ENCODE data around the gene FADS1.

DNA sequence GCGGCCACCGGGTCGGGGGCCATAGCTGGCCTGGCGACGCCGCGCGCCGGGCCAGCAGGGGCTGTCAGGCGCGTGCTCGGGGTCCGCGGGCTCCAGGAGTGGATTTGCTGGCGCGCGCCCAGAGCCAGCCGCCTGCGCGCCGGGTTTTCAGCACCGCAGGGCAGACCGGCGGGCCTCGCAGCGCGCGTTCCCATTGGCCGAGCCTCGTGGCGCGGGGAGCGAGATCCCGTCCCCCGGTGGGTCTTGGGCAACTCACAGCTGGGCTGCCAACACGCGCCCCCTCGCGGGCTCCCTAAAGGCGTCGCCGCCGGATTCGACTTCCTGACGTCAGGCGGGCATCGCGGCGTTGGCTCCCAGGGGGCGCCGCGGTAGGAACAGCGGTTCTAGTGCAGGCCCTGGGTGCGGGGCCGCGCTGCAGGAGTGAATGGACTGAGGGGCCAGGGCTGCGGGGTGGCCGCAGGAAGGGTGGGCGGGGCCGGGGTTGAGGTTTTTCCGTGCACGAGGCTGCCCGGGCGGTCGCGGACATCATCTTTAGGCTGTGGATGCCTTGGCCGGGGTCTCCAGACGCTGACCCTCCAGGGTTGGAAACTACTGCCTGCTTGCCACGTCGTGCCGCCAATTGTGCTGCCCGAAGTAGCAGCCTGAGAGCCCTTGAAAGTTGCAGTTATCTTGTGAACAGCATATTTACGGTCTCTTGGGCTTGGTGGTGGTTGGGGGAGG lies at the start of gene FADS1:
- TF ChIP-seq, protein P1, sequence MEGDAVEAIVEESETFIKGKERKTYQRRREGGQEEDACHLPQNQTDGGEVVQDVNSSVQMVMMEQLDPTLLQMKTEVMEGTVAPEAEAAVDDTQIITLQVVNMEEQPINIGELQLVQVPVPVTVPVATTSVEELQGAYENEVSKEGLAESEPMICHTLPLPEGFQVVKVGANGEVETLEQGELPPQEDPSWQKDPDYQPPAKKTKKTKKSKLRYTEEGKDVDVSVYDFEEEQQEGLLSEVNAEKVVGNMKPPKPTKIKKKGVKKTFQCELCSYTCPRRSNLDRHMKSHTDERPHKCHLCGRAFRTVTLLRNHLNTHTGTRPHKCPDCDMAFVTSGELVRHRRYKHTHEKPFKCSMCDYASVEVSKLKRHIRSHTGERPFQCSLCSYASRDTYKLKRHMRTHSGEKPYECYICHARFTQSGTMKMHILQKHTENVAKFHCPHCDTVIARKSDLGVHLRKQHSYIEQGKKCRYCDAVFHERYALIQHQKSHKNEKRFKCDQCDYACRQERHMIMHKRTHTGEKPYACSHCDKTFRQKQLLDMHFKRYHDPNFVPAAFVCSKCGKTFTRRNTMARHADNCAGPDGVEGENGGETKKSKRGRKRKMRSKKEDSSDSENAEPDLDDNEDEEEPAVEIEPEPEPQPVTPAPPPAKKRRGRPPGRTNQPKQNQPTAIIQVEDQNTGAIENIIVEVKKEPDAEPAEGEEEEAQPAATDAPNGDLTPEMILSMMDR (conservative IDR thresholded peaks at IDR 0.05; ENCODE audit: low read length), result no peak; the same call in 1 of the 2 replicates
- no peak for TF ChIP-seq EZH2phosphoT487 (IDR thresholded peaks at IDR 0.05; ENCODE audit: borderline replicate concordance, low read depth, low read length)

Data from OCI-LY7 (cell line).